Esophagus squamous epithelium (tissue), 5 donors: ENCODE measurements around the gene DIPK1B. TPM values are rescaled to one million over a fixed set of nuclear protein-coding genes. Genes with fewer than 3 reads are reported as not detected.

Experiments
- DNase-seq: peaks from one replicate; lab custom pipeline; 2025; lab: John Stamatoyannopoulos, UW
- H3K27ac ChIP-seq, 4 donors: fragments of 200-600 bp; sonication (generic); one replicate each; pipeline ENCODE4 v1.5.1; 2016 to 2019; ENCODE audit warnings: mild to moderate bottlenecking in 1 of 4
- H3K27me3 ChIP-seq, 4 donors: fragments of 200-600 bp; sonication (generic); 1 replicate in 3 of 4; 2 replicates in 1 of 4; pipeline versions ENCODE4 v1.5.1 to v1.6.0; 2017 to 2021; ENCODE audit warnings: antibody characterized with exemption in 1 of 4
- H3K36me3 ChIP-seq, 3 donors: fragments of 200-600 bp; sonication (generic); one replicate each; pipeline ENCODE4 v1.5.1; 2016 to 2019
- H3K4me1 ChIP-seq, 3 donors: fragments of 200-600 bp; sonication (generic); one replicate each; pipeline ENCODE4 v1.5.1; 2017 to 2019
- H3K4me3 ChIP-seq, 4 donors: fragments of 200-600 bp; sonication (generic); 1 replicate in 3 of 4; 2 replicates in 1 of 4; pipeline ENCODE4 v1.5.1; 2016 to 2019; ENCODE audit warnings: mild to moderate bottlenecking in 2 of 4, moderate library complexity in 1 of 4
- H3K9me3 ChIP-seq, 3 donors: fragments of 200-600 bp; sonication (generic); one replicate each; pipeline ENCODE4 v1.5.1; 2016 to 2019
- POLR2A ChIP-seq, 4 donors: fragments of 450-650 bp; IDR thresholded peaks; one replicate each; pipeline ENCODE4 v1.6.1; 2017; ENCODE audit warnings: antibody characterized with exemption in 4 of 4, mild to moderate bottlenecking in 4 of 4, moderate library complexity in 3 of 4
- WGBS, 2 donors: methylation state at CpG; one replicate each; pipeline ENCODE4 v1.1.5; 2018; 5-methylcytosine and 5-hydroxymethylcytosine counted together
- intact Hi-C: fragments of 100-400 bp; cut with DNase I; formaldehyde crosslinking; loops from one replicate; pipeline ENCODE4 v1.15.0; 2022
- total RNA-seq, 4 donors: library from RNA; depleted of rRNA; stranded (reverse); fragments of >200 nt; gene quantifications; one replicate each; pipeline ENCODE4 v1.1.0, GENCODE V29; 2016
- TF ChIP-seq, protein P1 (sequence below), 6 experiments: fragments of 450-650 bp in 4 of 6; fragments of 200-600 bp in 2 of 6; sonication (generic) in 2 of 6; IDR thresholded peaks; one replicate each; pipeline ENCODE4 v1.5.1; 2016 to 2019; ENCODE audit warnings: antibody characterized with exemption in 6 of 6, mild to moderate bottlenecking in 4 of 6, moderate library complexity in 4 of 6
- donor health status: DM: yes; HTN: yes; CAD: no.

DIPK1B gene
- total RNA-seq, 4 donors from 2014 or later, result 0.48 to 6.3 (median 1.1) TPM

DNA sequence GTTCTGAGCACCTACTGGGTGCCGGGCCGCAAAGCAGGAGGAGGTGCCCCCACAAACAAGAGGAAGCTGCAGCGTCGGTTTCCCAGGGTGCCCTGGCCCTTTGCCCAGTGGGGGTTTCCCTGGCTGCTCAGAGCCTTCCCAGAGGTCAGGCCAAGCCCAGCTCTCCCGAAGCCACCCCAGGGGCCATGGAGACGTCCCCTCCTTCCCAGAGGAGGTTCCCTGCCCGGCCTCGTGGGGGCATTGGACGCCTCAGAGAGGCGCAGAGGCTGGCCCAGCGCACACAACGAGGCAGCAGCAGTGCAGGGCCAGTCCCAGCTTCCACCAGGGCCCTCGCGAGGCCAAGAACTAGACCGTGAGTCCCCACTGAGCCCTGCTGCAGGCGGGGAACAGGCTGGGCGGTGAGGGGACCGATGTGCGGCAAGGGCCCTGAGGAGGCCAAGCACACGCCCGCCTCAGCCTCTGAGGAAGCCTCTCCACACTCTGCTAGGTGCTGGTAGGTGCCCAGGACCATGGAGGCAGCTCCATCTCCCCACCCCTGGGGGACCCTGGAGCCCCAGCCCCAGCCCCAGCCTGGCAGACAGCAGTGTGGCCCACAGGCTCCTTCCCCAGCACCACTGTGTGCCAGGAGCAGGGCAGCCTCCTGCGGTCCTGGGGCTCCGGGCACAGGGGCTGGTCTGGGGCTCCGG lies 7.0 kb downstream of the DIPK1B start:
- Histone ChIP-seq H3K36me3 (peaks cover 16 to 31% (median 23%) of the 10 kb centered on the region in 3 donors), H3K27ac (peak overlapping the region in 2 of 4 donors; percentile 28 to 33)
- intact Hi-C loops, result no loop called here

DNA sequence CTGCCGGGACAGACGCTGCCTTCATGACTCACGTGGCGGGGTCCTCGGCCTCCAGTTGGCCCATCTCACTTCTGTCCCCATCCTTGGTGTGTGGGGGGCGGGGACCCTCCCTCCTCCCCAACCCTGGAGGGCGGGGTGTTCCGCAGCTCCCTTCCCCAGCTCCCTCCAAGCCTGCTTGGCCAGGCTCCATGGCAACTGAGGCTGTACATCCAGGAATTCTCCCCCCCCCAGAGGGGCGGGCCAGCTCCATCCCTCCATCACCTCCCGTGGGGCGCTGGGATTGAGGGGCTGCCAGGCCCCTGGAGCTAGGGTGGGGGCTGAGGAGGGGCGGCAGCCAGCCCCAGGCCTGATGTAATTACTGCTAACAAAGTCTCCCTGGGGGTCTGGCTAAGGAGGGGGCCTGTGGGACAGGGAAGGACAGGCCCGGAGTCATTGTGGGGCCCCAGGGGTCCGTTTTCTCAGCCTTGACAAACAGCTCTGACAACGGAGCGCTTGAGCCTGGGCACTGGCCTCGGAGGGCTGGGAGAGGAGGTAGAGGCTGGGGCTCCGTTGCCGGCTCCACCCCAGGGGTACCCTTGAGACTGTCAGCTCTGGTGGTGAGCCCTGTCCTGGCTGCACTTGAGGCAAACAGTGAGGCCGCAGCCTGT lies 8.0 kb downstream of the DIPK1B start:
- no peak for DNase-seq
- H3K36me3 ChIP-seq, result peaks cover 23 to 42% (median 32%) of the 10 kb centered on the region in 3 donors
- 10 to 30% methylated on average over 2 to 6 of the region's 20 CpGs for WGBS, 2 donors
- H3K4me1 ChIP-seq, result peaks cover 52 to 73% (median 58%) of the 10 kb centered on the region in 3 donors
- no peaks in the 10 kb centered on the region for H3K9me3 ChIP-seq
- peak overlapping the region; percentile 29 to 69 (median 62) for H3K27ac ChIP-seq
- intact Hi-C loops, result no loop called here
- H3K27me3 ChIP-seq, result peaks cover 0 to 20% (median 0%) of the 10 kb centered on the region in 4 donors
- TF ChIP-seq POLR2A (IDR thresholded peaks at IDR 0.05), result no peak
- TF ChIP-seq, protein P1, sequence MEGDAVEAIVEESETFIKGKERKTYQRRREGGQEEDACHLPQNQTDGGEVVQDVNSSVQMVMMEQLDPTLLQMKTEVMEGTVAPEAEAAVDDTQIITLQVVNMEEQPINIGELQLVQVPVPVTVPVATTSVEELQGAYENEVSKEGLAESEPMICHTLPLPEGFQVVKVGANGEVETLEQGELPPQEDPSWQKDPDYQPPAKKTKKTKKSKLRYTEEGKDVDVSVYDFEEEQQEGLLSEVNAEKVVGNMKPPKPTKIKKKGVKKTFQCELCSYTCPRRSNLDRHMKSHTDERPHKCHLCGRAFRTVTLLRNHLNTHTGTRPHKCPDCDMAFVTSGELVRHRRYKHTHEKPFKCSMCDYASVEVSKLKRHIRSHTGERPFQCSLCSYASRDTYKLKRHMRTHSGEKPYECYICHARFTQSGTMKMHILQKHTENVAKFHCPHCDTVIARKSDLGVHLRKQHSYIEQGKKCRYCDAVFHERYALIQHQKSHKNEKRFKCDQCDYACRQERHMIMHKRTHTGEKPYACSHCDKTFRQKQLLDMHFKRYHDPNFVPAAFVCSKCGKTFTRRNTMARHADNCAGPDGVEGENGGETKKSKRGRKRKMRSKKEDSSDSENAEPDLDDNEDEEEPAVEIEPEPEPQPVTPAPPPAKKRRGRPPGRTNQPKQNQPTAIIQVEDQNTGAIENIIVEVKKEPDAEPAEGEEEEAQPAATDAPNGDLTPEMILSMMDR (IDR thresholded peaks at IDR 0.05), result no peak
- H3K4me3 ChIP-seq, result no peak overlapping the region

More for the DNA sequence above, 7.0 kb downstream of the DIPK1B start:
- peaks cover 49 to 73% (median 50%) of the 10 kb centered on the region in 3 donors for H3K4me1 ChIP-seq
- DNase-seq, result no peak
- 18 to 20% methylated on average over 2 to 4 of the region's 24 CpGs for WGBS, 2 donors
- H3K27me3 ChIP-seq, result peaks cover 0 to 31% (median 0%) of the 10 kb centered on the region in 4 donors
- TF ChIP-seq POLR2A (IDR thresholded peaks at IDR 0.05), result no peak
- TF ChIP-seq, protein P1 (IDR thresholded peaks at IDR 0.05), result peak in 1 of 6 experiments; percentile 3
- H3K9me3 ChIP-seq, result no peaks in the 10 kb centered on the region
- H3K4me3 ChIP-seq, result no peak overlapping the region

DNA sequence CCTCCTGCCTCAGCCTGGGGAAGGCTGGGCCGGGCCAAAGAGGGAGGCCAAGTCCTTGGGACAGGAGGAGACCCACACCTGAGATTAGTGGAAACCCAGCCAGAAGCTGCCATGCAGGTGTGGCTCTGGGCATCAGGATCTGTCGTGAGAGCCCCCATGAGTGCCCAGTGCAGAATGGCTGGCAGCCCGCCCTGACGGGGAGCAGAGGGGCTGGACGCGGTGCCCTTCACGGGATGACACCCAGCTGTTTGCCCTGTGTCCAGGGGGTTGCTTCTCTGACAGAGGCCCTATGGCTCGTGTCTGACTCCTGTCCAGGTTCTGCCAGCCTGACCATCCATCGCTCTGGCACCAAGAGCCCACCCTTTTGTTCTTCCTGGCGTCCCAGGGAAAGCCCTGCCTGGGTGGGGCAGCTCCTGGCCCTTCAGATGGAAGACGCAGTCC lies 8.5 kb downstream of the DIPK1B start:
- peaks cover 23 to 47% (median 37%) of the 10 kb centered on the region in 3 donors for H3K36me3 ChIP-seq
- H3K4me1 ChIP-seq, result peaks cover 57 to 75% (median 64%) of the 10 kb centered on the region in 3 donors
- H3K4me3 ChIP-seq, result no peak overlapping the region
- H3K27ac ChIP-seq, result peak overlapping the region; percentile 29 to 69 (median 62)
- 43% methylated on average over 10 of the region's 11 CpGs; no CpG with 5 or more reads in 1 of the 2 donors for WGBS, 2 donors
- TF ChIP-seq, protein P1 (IDR thresholded peaks at IDR 0.05), result no peak
- no peak for TF ChIP-seq POLR2A (IDR thresholded peaks at IDR 0.05)
- DNase-seq, result no peak
- peaks cover 0 to 16% (median 0%) of the 10 kb centered on the region in 4 donors for H3K27me3 ChIP-seq
- no peaks in the 10 kb centered on the region for H3K9me3 ChIP-seq
- intact Hi-C loops, result no loop called here

DNA sequence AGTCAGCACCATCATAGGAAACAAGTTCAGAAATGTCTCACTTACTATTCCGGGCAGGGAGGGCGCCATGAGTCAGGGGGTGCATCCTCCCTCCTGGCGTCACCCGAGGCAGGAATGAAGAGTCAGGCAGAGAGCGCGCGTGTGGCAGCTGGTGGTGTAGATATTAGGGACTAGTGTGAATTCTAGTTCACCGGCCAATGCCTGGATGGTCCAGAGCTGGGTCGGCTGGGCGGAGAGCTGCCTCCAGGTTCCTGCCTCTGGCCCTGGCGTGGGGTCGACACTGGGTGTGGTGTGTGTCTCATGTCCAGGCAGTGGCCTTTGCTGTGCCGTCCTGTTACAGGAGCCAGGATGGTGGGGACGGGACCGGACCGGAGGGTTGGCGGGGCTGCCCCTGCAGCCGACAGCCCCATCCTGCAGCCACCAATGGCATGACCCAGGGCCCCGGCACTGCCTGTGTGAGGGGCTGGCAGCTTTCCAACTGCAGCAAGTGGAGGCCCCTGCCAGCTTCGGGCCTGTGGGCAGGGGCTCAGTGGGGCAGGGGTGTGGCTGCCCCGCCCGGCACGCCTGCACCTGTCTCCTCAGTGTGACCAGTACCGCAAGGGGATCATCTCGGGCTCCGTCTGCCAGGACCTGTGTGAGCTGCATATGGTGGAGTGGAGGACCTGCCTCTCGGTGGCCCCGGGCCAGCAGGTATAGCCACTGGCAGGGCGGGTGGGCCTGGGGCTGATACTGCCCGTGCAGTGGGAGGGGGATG lies 9.1 kb downstream of the DIPK1B start:
- Histone ChIP-seq H3K27ac (peak overlapping the region; percentile 62 to 72 (median 66)), H3K4me3 (no peak overlapping the region), H3K4me1 (peaks cover 62 to 81% (median 70%) of the 10 kb centered on the region in 3 donors), H3K9me3 (no peaks in the 10 kb centered on the region), H3K27me3 (peaks cover 0 to 15% (median 0%) of the 10 kb centered on the region in 4 donors), H3K36me3 (peaks cover 23 to 53% (median 41%) of the 10 kb centered on the region in 3 donors)
- intact Hi-C loops, result no loop called here
- DNase-seq, result no peak
- TF ChIP-seq, protein P1 (IDR thresholded peaks at IDR 0.05), result peak in 1 of 6 experiments; percentile 3
- peak in 1 of 4 donors; percentile 8 for TF ChIP-seq POLR2A (IDR thresholded peaks at IDR 0.05)
- WGBS, 2 donors, result 48 to 69% methylated on average over 6 to 14 of the region's 30 CpGs
